MG63 (cell line): Measurements from ENCODE around the gene SLC11A2. TPM values are rescaled to one million over a fixed set of nuclear protein-coding genes. Genes with fewer than 3 reads are reported as not detected.
"Not testable (repeated sequence)": the region's sequence is repeated elsewhere in the genome, so short reads cannot be mapped to it uniquely, and the experiment has no call there.

ENCODE experiments used
- DNase-seq: peaks from one replicate; pipeline ENCODE4 v3.0.0-alpha.2; 2020
- H3K27me3 ChIP-seq: fragments of 250-450 bp; sonication (Bioruptor Pico); 2 replicates; pipeline ENCODE4 v1.5.1; 2020; ENCODE audit warnings: mild to moderate bottlenecking, moderate library complexity
- H3K36me3 ChIP-seq: fragments of 250-450 bp; sonication (Bioruptor Pico); 2 replicates; pipeline ENCODE4 v1.5.1; 2020; ENCODE audit warnings: mild to moderate bottlenecking, moderate library complexity
- H3K4me3 ChIP-seq: fragments of 250-450 bp; sonication (Bioruptor Pico); 2 replicates; pipeline ENCODE4 v1.5.1; 2020; ENCODE audit warnings: mild to moderate bottlenecking, moderate library complexity
- H3K9me3 ChIP-seq: fragments of 250-450 bp; sonication (Bioruptor Pico); 2 replicates; pipeline ENCODE4 v1.5.1; 2020; ENCODE audit warnings: mild to moderate bottlenecking, moderate library complexity
- total RNA-seq: library from RNA; depleted of rRNA; stranded (reverse); fragments of >200 nt; shearing (Covaris generic); gene quantifications from 2 replicates; pipeline ENCODE4 v1.2.3, GENCODE V29; 2014; ENCODE audit warnings: low replicate concordance; rRNA removed

SLC11A2 gene
- total RNA-seq, 1 experiment from 2014 or later, result 12.0 TPM

DNA sequence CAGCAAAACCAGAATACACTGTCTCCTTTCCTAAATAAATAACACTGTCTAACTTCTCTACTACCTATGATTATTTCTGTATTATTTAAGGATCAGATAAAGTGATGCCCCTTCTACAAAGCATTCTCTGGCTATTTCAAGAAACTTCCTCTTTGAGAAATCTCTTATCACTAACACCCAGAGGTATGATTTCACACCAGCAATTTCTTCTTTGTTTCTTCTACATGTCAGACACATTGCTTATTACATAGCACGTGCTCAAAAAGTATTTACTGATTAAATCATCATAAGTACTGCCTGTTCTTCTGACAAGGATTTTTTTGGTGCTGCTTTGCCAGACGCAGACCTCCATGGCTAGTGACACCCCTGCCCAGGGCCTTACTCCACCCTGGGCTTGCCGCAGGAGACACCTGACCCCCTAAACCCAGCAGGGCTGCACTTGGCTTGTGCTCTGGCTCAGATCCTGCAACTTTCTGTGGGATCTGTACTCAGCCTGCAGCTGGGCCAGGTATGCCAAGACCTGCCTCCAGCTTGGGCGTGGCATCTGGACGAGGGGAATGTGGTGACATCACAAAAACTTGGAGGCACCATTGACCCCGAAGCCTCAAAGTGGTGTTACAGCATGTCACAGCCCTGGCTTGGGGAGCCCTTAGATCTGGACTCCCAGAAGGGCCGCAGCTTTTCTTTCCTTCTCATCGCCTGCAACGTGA, 89.2 kb downstream of the SLC11A2 start:
- DNase-seq, result no peak
- Histone ChIP-seq H3K36me3 (no peaks in the 10 kb centered on the region), H3K9me3 (peaks cover 4% of the 10 kb centered on the region; the same call in 1 of the 2 replicates)

DNA sequence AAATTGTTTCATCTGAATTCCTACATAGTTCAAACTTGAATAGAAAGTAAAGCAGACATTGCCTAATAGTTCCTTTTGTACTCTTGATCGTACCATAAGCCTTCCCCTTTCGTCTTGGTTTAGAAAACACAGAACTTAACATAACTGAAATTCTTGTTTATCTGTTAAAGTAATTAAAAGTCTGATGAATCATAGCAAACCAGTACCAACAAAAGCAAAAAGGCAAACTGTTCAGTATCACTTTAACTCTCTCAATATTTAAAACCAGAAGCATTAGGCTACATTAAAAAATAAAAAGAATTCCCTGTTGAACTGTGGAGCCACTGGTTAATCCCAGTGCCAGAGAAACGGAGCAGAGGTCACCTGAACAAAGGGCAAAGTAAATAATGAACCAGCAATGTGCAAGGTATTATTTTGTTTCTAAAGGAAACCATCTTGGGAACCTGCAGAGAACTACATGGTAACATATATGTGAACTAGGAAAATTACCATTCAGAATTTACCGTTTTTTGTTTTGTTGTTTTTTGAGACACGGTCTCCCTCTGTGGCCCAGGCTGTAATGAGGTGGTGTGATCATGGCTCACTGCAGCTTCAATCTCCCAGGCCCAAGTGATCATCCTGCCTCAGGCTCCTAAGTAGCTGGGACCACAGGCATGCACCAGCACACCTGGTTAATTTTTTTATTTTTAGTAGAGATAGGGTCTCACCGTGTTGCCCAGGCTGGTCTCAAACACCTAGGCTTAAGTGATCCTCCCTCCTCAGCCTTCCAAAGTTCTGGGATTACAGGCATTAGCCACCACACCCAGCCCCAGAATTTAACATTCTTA, 91.0 kb downstream of the SLC11A2 start:
- Histone ChIP-seq H3K36me3 (no peaks in the 10 kb centered on the region), H3K27me3 (no peaks in the 10 kb centered on the region), H3K4me3 (no peak overlapping the region), H3K9me3 (peaks cover 4% of the 10 kb centered on the region; the same call in 1 of the 2 replicates)
- no peak for DNase-seq

More for the DNA sequence above, 89.2 kb downstream of the SLC11A2 start:
- Histone ChIP-seq H3K4me3 (no peak overlapping the region), H3K27me3 (no peaks in the 10 kb centered on the region)

DNA sequence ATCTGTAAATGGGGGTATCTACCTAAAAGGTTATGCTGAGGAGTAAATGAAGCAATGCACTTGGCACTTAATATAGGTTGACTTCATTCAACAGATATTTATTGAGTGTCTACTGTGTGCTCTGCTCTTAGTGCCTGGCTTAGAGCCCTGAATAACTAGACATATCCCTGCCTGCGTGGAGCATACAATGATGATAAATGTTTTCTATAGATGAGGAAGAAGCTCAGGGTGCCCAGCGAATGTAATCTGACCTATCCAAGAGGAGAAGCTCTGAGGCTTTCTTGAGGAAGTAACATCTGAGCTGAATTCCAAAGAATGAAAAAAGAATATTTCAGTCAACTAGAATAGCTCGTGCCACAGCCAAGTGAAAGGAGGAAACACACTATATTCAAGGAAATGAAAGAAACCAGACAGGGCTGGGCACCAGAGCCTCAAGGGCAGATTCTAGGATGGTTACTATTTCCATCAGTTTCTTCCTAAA, 91.8 kb downstream of the SLC11A2 start:
- H3K9me3 ChIP-seq, result peaks cover 4% of the 10 kb centered on the region; the same call in 1 of the 2 replicates
- no peaks in the 10 kb centered on the region for H3K36me3 ChIP-seq
- no peak overlapping the region for H3K4me3 ChIP-seq
- no peaks in the 10 kb centered on the region for H3K27me3 ChIP-seq
- no peak for DNase-seq

DNA sequence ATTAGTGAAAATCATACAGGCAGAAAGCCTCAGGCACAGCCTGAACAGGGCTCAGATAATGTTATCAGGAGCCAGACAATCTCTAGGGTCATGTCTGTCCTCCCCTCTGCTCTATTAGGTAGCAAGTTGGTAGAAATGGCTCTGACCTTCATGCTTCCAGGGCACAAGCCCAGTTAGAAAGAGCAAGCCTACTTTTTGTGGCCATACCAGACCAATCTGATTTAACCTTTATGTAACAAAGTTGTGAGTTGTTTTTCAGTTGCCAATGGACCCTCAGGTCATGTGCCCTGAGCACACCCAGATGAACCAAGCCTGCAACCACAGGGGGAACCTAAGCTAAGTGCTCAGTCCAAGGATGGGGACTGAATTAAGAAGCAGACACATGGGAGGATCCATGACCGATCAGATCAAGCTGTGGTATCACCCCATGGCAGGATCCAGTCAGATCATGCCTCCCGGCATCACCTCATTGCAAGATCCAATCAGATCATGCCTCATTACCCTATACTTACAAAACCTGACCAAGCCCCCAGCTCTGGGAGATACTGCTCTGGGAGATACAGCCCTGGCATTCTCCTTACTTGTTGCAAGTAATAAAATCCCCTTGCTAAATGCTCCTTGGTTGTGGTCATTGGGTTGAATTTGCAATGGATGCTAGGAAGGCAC, 92.6 kb downstream of the SLC11A2 start:
- DNase-seq, result no peak
- no peaks in the 10 kb centered on the region for H3K36me3 ChIP-seq
- H3K27me3 ChIP-seq, result no peaks in the 10 kb centered on the region
- H3K4me3 ChIP-seq, result no peak overlapping the region
- H3K9me3 ChIP-seq, result peaks cover 4% of the 10 kb centered on the region; the same call in 1 of the 2 replicates

DNA sequence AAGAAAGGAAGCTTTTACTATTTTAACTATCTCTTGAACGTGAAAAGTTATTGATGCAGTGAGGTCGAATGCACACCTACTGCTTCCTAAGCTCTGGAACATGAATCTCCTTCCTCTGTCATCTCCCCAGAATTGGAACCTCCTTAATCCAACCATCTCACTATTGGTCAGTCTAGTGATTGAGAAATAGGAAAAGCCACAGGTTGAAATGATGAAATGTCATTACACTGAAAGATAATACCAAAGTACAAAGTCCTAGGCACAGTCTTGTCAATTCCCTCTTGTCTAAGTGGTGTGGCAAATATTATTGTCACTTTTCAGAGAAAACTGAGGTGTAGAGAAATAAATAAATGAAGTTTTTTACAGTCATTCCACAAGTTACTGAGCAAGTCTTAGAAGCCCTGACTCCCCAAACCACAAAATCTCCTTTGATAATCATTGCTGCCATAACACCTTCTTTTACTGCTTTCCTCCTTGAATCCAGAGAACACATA, 93.3 kb downstream of the SLC11A2 start:
- H3K9me3 ChIP-seq, result peaks cover 4% of the 10 kb centered on the region; the same call in 1 of the 2 replicates
- H3K27me3 ChIP-seq, result no peaks in the 10 kb centered on the region
- H3K4me3 ChIP-seq, result no peak overlapping the region
- no peaks in the 10 kb centered on the region for H3K36me3 ChIP-seq
- DNase-seq, result no peak

DNA sequence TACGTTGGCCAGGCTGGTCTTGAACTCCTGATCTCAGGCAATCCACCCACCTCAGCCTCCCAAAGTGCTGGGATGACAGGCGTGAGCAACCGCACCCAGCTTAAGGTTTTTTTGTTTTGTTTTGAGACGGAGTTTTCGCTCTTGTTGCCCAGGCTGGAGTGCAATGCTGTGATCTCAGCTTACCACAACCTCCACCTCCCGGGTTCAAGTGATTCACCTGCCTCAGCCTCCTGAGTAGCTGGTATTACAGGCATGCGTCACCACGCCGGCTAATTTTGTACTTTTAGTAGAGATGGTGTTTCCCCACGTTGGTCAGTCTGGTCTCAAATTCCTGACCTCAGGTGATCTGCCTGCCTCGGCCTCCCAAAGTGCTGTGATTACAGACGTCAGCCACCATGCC, 95.7 kb downstream of the SLC11A2 start:
- DNase-seq, H3K36me3 ChIP-seq, H3K4me3 ChIP-seq, H3K27me3 ChIP-seq, H3K9me3 ChIP-seq: not testable (repeated sequence)

DNA sequence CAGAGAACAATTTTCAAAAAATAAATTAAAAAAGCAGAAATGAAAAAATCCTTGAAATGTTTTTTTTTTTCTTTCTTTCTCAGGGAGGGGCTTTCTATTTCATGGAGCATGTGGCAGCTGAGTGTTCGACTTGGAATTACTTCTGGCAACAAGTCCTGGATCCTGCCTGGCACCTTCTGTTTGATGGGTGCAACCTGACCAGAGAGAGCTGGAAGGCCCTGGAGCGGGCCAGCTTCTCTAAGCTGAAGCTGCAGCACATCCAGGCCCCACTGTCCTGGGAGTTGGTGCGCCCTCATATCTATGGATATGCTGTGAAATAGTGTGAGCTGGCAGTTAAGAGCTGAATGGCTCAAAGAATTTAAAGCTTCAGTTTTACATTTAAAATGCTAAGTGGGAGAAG, 96.4 kb downstream of the SLC11A2 start:
- no peaks in the 10 kb centered on the region for H3K27me3 ChIP-seq
- no peaks in the 10 kb centered on the region for H3K9me3 ChIP-seq
- DNase-seq, result no peak
- H3K4me3 ChIP-seq, result no peak overlapping the region
- H3K36me3 ChIP-seq, result no peaks in the 10 kb centered on the region

Other genes with a start within 250 kb of the SLC11A2 start
- not detected in 2 replicates for gene TMPRSS12, start 183.5 kb downstream of the SLC11A2 start, total RNA-seq
- gene HIGD1C, start 73.8 kb downstream of the SLC11A2 start, total RNA-seq, result not detected in 2 replicates
- 27.5 and 28.8 TPM in 2 replicates for gene LETMD1, start 21.9 kb upstream of the SLC11A2 start, total RNA-seq
- gene CSRNP2, start 57.2 kb upstream of the SLC11A2 start, total RNA-seq, result 4.6 and 7.8 TPM in 2 replicates
- gene TFCP2, start 146.8 kb upstream of the SLC11A2 start, total RNA-seq, result 13.0 and 14.7 TPM in 2 replicates
- gene POU6F1, start 191.7 kb upstream of the SLC11A2 start, total RNA-seq, result 0.74 and 2.7 TPM in 2 replicates
- 102 and 192 TPM in 2 replicates for gene DAZAP2, start 212.4 kb upstream of the SLC11A2 start, total RNA-seq
- gene SMAGP, start 244.0 kb upstream of the SLC11A2 start, total RNA-seq, result 2.1 and 20.1 TPM in 2 replicates